ENCODE measurements around the gene NEURL3.
"Not testable (repeated sequence)": the region's sequence is repeated elsewhere in the genome, so short reads cannot be mapped to it uniquely, and the experiment has no call there.

The NEURL3 gene

DNA sequence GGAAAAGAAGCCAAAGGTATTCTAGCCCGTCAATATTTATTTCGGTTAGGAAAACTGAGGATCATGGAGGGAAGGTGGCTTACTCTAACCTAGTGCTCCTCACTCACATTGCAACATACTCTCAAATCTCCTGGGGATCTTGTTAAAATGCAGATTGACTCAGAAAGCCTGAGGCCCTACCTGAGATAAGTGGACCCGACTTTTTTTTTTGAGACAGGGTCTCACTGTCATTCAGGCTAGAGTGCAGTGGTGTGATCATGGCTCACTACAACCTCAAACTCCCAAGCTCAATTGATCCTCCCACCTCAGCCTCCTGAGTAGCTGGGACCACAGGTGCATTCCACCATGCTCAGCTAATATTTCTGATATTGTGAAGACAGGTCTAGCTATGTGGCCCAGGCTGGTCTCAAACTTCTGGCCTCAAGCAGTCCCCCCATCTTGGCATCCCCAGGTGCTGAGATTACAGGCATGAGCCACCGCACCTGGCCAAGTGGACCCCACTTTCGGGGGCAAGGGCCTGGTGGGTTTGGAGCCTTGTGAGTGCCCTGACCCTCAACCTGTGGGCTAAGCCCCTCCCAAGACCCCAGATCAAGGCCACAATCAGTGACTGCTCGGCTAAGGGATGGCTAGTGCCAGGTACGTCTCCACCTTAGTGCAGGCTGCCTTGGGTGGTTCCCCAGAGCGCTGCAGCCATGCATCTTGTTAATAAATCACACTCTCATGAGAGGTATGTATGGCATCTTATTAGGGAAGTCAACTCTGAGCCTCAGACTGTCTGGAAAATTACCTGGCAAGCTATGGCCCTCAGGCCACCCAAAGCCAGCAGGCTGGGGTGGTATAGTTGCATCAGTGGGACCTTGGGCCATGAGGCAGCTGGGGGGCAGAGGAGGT is 1.1 kb upstream of the NEURL3 start:
- DNase-seq = no peak

DNA sequence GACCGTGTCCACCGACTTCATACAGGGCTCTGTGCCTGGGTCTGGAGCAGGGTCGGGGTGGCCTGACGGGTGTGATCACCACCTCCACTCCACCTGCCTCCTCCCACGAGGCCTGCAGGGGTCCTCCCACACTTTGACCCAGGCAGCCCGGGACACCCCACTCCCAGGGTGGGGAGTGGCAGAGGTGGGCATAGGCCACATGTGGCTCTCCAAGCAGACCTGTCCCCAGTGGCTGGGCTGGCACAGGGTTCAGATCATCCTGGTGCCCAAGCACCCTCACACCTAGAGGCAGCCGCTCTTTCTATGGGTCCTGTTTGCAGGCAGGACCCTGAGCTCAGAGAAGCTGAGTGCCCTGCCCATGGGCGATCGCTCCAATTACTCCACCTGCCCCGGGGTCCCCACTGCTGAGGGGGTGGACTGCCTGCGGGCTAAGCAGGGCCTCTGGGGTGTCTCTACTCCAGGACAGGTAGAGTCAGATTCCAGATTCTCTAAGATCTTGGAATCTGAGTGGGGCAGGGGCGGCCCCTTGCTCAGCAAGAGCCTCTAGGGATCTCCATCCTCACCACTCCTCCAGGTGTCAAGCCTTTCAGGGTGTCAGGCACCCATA is 1.4 kb downstream of the NEURL3 start:
- DNase-seq = no peak

DNA sequence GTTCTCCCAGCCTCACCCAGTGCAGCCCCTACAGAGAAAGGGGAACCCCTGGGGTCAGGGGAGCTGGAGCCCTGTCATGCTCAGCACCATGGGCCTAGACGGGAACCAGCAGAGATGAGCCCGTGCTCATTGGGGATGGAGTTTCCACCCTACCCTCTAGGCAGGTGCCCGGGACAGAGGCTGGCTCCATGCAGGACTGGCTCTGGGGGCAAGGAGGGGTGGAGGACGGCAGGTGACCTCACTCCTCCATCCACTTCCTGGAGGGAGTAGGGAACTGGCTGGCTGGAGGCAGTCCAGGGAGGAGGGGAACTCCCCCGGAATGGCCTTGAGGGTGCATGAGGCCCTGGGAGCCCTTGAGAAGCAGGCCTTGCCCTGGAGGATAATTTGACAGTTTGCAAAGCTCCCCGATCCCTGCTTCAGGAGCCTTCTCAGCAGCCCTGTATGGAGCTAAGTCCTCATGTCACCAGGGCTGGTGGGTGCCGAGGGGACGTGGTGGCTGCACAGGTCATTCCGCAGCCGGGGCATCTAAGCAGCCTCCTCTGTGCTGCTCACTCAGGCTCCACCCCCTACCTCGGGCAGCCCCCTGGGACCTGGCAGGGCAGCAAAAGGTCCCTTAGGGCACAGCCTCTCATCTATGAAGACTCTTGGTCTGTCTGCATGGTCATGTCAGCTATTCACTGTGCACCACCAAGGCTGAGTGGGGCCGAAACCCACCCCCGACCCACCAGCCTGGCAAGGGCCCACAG is 2.1 kb downstream of the NEURL3 start:
- DNase-seq = no peak

DNA sequence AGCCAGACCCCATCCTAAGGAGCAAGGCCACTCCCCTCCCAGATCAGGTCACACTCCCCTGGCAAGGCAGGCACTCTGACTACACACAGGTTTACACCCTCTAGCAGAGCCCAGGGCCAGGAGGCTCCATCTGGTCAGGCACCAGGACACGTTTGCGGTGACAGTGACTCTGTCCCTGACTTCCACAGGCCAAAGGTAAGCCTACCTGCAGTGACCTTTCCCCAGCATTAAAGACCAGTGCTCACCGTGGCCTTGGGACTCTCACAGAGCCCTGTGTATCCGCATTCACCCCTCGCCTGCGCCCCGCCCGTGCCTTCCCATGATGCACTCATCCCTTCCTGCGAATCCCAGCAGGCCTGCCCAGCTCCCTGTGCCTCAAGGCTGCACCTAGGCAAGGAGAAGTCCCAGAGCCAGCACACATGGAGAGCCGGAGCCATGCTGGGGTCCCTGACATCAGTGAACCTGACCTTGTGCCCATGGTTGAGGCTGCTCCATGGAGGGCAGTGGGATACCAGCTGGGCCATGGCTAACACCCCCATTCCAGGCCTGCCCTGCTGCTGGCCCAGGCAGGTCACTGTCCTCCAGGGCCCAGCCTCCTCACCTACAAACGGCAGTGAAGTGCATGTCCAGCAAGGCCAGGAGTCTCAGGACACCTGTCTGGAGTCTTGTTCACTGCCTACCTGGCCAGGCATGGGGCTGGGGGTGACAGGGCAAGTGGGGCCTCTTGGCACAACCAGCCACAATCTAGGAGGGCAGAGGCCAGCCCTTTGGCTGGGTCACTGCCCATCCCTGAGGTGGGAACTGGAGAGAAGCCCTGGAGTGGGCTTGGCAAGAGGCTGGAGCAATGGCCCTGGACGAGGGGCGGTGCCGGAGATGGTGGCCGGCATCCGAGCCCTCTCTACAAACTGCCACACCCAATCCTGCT is 3.0 kb downstream of the NEURL3 start:
- no peak for DNase-seq

DNA sequence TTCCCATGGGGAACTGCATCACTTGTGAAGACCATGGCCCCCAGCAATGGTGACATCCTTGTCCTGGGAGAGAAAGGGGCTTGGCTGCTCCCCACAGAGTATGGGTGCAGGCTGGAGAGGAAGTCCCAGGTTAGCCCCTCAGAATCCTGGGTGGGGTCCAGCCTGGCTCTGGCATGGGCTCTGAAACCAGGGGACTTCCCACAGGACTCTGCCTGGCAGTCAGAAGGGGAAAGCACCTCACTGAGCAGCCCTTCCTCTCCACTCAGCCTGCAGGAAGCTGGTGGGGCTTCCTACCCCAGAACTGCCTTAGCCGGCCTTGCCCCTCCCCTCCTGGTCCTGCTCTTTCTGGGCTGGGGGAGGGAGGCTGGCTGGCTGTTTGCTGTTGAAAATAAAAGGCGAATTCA is 3.7 kb downstream of the NEURL3 start:
- DNase-seq = peak; percentile 26

DNA sequence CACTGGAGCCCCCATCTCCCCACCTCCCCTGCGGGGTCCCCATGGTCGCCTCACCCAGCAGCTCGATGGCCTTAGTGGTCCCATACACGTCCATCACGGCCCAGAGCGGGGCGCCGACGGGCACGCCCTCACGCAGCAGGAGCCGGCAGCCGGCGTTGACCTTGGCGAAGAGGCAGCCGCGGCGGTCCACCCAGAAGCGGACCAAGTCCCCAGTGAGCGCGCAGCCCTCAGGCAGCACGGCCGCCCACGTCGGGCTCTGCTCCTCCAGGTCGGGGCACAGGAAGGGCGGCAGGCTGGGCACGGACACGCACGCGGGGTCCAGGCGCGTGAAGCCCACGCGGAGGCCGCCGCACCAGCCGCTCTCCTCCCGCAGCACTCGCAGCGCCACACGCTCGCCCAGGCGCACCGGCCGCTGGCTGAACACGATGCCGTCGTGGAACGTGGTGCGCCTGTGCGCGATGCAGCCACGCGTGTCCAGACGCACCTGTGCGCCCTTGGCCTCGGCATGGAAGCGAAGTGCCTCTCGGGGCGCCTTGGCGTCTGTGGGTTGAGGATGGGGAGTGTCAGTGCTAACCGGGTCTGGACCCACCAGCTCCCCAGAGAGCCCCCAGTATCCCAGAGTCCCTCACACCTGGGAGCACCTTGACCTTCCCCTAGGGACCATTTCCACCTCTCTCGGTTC is 4.6 kb downstream of the NEURL3 start:
- DNase-seq = no peak

DNA sequence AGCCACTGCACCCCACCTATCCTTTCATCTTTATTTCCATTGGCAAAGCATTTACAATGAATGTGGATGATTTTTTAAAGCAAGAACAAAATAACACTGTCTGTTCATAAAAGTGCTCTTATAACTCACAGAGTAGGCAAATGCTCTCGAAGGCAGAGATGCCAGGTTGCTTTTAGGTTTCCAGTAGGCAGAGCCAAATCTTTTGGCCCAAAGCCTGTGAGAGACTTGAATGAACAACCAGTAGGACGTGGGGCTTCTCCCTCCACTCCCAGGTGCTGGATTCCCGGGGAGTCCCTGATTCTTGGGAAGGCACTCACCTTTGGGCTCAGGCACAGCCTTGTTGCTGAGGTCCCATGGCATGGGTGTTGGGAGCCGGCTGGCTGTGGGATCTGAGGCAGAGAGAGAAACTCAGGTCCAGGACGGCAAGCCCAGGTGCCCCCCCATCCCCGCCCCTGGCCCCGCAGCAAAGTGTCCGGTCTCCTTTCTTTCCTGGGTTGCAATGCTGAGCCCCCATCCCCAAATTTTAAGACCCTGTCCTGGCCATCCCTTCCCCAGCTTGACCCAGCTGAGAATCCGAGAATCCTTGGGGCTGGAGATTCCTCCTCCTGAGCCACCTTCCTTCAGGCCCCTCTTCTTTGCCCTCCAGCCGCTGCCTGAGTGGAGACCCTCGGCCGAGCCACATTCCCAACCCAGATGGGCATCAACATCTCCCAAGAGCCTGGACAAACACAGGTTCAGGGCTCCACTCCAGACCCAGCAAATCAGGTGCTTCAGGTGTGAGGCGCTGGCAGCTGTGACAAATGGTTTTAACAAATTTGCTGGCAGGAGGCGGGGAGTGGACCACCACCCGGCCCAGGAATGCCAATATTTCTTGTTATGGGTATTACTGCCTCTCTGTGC is 5.8 kb downstream of the NEURL3 start:
- no peak for DNase-seq

DNA sequence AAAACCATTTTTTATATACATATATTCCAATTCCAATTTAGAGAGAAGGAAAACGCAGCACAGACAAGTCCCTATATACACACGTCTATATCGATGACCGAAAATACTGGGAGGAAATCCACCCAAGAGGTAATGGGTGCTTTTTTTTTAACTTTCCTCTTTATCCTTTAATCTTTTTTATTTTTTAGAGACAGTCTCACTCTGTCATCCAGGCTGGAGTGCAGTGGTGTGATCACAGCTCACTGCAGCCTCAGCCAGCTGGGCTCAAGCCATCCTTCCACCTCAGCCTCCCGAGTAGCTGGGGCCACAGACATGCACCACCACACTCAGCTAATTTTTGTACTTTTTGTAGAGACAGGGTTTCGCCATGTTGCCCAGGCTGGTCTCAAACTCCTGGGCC is 6.5 kb downstream of the NEURL3 start:
- not testable (repeated sequence) for DNase-seq

DNA sequence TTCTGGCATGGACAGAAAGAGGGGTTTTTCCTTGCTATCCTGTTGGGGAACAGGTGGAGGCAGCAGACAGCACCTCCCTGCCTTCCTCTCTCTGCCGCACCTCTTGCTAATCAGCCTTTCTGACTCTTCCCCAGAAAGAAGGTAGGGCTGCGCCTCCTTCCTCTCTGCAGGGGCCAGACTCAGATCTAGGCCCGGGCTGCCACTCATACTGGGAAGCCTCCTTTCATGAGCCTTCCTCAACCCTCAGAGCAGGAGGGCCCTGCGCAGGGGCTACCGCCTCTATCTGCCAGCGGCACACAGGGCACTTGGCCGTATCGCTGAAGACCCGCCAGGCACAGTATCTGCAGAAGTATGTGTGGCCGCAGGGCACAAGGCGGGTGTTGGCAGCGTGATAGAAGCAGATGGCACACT is 7.1 kb downstream of the NEURL3 start:
- no peak for DNase-seq

DNA sequence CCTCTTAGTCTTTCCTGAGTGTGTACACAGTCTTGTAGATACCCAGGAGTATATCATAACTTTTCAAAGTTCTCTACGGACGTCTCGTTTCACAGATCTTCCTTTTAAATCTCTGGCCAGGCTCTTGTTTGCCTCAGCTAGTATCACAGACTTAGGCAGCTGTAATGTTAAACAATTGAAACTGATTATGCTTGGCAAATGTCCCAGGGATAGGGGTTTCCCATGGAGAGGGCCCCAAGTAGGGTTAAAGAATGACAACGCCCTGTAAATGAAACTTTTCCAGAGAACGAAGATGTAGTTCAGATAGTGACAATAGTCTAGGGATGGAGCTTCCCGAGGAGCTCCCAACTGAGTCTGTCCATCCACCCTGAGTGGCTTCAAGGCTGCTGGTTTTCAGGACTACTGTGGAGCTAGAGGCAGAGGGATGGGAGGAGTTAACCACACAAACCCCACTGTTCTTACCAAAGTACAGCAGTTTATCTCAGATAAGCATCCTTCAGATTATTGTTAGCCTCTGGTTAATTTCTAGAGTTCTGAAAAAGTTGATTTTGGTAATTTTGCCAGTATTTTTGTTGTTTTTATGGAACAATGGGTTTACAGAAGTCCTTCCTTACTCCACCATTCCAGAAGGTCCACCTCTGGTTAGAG is 9.1 kb downstream of the NEURL3 start:
- no peak for DNase-seq

DNA sequence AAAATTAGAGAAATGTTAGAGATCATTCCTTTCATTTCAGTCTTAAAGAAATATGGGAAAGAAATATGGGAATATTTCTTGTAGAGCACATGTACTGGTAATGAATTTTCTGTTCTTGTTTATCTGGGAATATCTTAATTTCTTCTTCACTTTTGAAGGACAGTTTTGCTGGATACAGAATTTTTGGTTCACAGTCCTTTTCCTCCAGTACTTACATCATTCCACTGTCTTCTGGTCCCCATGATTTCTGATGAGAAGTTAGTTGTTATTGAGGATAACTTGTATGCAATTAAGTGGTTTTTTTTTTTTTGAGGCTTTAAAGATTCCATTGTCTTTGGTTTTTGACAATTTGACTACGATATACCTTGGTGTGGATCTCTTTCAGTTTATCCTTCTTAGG is 11.0 kb downstream of the NEURL3 start:
- DNase-seq = no peak

DNA sequence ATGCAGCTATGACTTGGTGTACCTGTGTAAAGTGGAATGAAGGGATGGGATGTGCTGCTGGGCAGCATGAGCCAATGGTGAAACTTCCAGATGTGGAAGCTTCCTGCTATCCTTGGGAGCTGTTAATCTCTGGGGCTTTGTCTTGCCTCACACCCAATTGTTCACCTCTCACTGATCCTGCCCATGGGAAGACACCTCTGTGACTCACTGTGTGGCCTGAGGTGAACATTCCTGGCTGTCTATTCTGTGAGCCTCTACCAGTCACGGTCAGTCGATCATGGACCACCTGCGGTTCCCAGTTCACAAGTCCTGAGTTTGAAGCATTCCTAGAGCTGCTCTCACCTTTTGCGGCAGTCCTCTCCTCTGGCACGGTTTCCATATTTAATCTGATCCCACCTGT is 12.1 kb downstream of the NEURL3 start:
- no peak for DNase-seq

DNA sequence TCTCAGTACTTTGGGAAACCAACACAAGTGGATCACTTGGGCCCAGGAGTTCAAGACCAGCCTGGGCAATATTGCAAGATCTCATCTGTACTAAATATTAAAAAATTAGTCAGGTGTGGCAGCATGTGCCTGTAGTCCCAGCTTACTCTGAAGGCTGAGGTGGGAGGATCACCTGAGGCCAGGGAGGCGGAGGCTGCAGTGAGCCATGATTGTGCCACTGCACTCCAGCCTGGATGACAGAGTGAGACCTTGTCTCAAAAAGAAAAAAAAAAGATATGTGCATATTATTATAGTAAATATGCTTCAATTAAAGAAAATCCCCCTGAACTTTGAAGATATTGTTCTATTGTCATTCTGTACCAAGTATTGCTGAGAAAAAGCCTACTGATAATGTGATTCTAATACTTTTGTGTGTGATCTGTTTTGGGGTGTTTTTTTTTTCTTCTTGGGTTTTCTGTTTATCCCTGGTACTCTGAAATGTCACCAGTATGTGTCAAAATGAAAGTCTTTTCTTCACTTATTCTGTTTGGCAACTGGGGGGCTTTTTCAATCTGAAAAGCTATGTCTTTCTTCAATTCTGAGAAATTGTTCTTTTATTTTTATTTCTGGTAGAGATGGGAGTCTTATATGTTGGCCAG is 13.2 kb downstream of the NEURL3 start:
- no peak for DNase-seq

DNA sequence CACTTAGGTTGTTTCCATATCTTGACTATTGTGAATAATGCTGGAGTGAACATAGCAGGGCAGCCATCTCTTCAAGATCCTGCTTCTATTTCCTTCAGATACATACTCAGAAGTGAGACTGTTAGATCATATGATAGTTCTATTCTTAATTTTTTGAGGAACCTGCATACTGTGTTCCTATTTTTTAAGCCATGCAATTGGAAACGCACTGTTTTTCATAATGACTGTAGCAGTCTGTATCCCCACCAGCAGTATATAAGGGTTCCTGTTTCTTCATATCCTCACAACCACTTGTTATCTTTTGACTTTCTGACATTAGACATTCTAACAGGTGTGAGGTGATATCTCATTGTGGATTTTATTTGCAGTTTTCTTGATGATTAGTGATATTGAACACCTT is 15.5 kb downstream of the NEURL3 start:
- DNase-seq = no peak

DNA sequence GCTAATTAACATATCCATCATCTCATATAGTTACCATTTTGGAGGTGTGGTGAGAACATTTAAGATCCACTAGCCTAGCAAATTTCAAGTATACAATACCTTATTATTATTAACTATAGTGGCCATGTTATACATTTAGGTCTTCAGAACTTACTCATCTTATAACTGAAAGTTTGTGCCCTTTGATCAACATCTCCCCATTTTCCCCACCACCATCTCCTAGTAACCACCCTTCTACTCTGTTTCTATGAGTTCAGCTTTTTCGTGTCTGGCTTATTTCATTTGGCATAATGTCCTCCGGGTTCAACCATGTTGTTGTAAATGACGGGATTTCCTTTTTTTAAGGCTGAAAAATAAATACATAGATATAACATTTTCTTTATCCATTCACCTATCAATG is 15.9 kb downstream of the NEURL3 start:
- DNase-seq = no peak

DNA sequence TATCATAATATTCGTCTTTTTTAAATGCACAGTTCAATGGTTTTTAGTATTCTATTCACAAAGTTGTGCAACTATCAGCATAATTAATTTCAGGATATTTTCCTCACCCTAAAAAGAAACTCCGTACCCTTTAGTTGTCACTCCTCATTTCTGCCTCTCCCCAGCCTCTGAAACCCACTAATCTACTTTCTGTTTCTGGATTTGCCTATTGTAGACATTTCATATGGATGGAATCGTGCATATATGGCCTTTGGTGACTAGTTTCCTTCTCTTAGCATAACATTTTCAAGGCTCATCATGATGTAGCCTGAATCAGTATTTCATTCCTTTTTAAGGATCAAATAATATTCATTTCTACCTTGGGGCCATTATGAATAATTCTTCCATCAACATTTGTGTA is 18.5 kb downstream of the NEURL3 start:
- no peak for DNase-seq

DNA sequence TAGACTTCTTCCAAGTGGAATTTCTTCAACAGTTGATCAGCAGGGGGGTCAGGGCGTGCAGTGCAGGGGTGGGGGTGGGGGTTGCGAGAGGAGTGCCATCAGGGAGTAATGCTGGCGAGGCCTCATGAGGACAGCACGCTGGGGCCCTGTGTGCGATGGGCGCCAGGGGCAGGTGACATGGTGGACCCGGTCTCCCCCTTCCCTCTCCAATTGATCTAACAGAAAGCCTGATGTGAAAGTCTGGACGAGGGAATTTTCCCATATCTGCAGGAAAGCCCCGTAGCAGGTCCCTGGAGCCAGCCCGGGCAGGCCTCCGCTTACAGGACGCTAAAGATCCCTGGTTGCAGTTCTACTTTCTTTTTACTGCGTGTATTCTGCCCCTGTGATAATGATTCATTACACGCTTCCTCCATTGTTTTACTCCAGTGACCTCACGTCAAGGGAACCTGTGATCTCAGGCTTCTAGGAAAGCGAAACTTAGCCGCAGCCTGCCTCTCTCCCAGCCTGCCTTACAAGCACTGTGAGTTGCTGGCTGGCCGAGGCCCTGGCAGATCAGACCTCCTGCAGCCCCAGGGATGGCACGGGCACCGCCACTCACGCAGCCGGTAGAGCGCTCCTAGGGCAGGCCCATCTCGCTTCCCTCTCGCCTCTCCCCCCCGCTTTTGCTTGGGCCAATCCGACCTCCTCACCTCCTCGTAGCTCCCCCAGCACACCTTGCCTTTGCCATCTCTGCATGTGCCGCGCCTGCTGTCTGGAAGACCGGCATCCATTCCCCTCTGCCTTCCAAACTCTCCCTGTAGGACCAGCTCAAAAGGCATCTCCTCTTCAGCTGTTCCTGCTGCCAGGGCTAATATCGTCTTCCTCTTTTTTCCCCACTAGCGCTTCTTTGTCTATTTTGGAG is 19.2 kb downstream of the NEURL3 start:
- peak; percentile 79 for DNase-seq

DNA sequence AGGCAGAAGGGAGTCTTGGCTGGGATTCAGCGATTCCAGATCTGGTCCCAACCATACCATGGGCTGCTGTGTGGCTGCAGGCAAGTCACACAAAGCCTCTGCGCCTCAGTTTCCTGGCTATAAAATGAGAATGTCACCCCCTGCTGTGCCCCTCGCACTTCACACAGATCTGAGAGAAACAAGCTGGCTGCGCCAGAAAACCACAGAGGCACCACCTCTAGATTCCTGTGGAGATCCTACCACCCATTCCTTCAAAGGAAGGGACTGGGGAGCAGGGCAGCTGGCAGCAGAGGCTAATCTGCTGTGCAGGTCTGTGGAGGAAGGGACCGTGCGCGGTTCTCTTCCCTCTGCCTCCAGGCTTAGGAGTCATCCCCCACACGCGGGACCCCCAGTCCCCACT is 19.8 kb downstream of the NEURL3 start:
- no peak for DNase-seq

DNA sequence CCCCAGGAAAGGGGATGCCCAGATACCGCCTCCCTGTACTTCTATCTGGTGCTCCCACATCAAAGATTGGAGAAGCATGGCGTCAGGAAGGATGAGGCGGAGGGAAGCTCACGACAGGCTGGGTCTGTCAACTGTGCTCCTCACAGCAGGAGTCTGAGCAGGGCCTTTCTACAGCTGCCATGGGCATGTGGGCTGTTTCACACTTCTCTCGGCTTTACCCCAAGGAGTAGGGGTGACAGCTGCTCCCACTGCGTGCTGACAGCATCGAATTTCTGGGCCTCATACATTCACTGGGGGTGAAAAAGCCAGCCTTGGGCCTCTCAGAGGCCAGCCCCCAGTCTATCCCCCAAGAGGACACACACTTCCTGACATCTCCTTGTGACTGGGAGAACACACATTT is 21.1 kb downstream of the NEURL3 start:
- DNase-seq = no peak
